ENCODE measurements around the gene SLC7A6OS.

SLC7A6OS gene

GRCh38 chr16:68343137-68343536, 32.4 kb upstream of the SLC7A6OS start:
- no peak for TF ChIP-seq CTCF (IDR thresholded peaks at IDR 0.05; ENCODE audit: extremely low read depth, missing control alignments)
- DNase-seq (ENCODE audit: low spot score), result no peak

- no peak for DNase-seq (ENCODE audit: low spot score)
- no peak for TF ChIP-seq CTCF (IDR thresholded peaks at IDR 0.05; ENCODE audit: extremely low read depth, missing control alignments)
Observed at GRCh38 chr16:68342620-68343019, 31.9 kb upstream of the SLC7A6OS start.

GRCh38 chr16:68339214-68339613, 28.5 kb upstream of the SLC7A6OS start:
- DNase-seq (ENCODE audit: low spot score), result no peak
- TF ChIP-seq CTCF (IDR thresholded peaks at IDR 0.05; ENCODE audit: extremely low read depth, missing control alignments), result no peak

- DNase-seq (ENCODE audit: low spot score), result no peak
- TF ChIP-seq CTCF (IDR thresholded peaks at IDR 0.05; ENCODE audit: extremely low read depth, missing control alignments), result no peak
Observed at GRCh38 chr16:68338326-68339119, 27.8 kb upstream of the SLC7A6OS start.

- no peak for TF ChIP-seq CTCF (IDR thresholded peaks at IDR 0.05; ENCODE audit: extremely low read depth, missing control alignments)
- no peak for DNase-seq (ENCODE audit: low spot score)
Observed at GRCh38 chr16:68335175-68335574, 24.4 kb upstream of the SLC7A6OS start.

- no peak for TF ChIP-seq CTCF (IDR thresholded peaks at IDR 0.05; ENCODE audit: extremely low read depth, missing control alignments)
- no peak for DNase-seq (ENCODE audit: low spot score)
Observed at GRCh38 chr16:68332411-68333121, 21.8 kb upstream of the SLC7A6OS start.

GRCh38 chr16:68331879-68332410, 21.2 kb upstream of the SLC7A6OS start:
- no peak for TF ChIP-seq CTCF (IDR thresholded peaks at IDR 0.05; ENCODE audit: extremely low read depth, missing control alignments)
- DNase-seq (ENCODE audit: low spot score), result no peak

Measured in GM20000 (cell line).